Lower leg skin (tissue), 3 donors: Measurements from ENCODE around the gene EPB42.

Experiments used
- CTCF ChIP-seq, 3 donors: fragments of 450-650 bp; IDR thresholded peaks; one replicate each; pipeline ENCODE4 v1.5.1; 2016; ENCODE audit warnings: antibody characterized with exemption in 3 of 3, mild to moderate bottlenecking in 3 of 3, moderate library complexity in 2 of 3
- POLR2A ChIP-seq, 2 donors: fragments of 450-650 bp; IDR thresholded peaks; one replicate each; pipeline ENCODE4 v1.6.1; 2016 to 2017; ENCODE audit warnings: antibody characterized with exemption in 2 of 2, mild to moderate bottlenecking in 1 of 2, moderate library complexity in 1 of 2

GRCh38 chr15:43242616-43243015 lies 21.8 kb upstream of the EPB42 start:
- TF ChIP-seq CTCF (IDR thresholded peaks at IDR 0.05) (no peak), POLR2A (IDR thresholded peaks at IDR 0.05) (no peak)
